Endothelial cell of umbilical vein (primary cell): ENCODE data around the gene OPTC. TPM values are rescaled to one million over a fixed set of nuclear protein-coding genes. Genes with fewer than 3 reads are reported as not detected.

ENCODE experiments used
- BruUV-seq: library from RNA; stranded (reverse); fragments of 400-500 nt; replicated peaks from 2 replicates; lab custom pipeline; 2021; lab: Mats Ljungman, UMichigan
- CTCF ChIA-PET: fragments of 300-600, 350-600 bp; sonication (Branson Sonifier 250); formaldehyde crosslinking; loops from one replicate; lab custom pipeline; 2021; ENCODE audit warnings: antibody characterized with exemption, inconsistent platforms; lab: Charles Lee
- POLR2A ChIA-PET: fragments of 300-600, 350-600 bp; sonication (Branson Sonifier 250); formaldehyde crosslinking; loops from one replicate; lab custom pipeline; 2021; ENCODE audit warnings: antibody characterized with exemption, inconsistent platforms; lab: Charles Lee
- DNase-seq: peaks from one replicate; pipeline ENCODE4 v3.0.0-alpha.2; 2011; ENCODE audit warnings: low read depth, low spot score
- FAIRE-seq: peaks from 2 replicates; lab custom pipeline; 2011; peaks lifted over from hg19 to GRCh38; lab: Jason Lieb, UNC
- H2AFZ ChIP-seq: 2 replicates; pipeline ENCODE4 v1.6.0; 2012; ENCODE audit warnings: low read depth, low read length, control low read depth, inconsistent platforms
- H3K27ac ChIP-seq: 2 replicates; pipeline ENCODE4 v1.5.1; 2011; ENCODE audit warnings: low read depth, mild to moderate bottlenecking, control low read depth, low read length, moderate library complexity; ENCODE audit not compliant: insufficient read depth
- H3K27me3 ChIP-seq, 2 experiments: 2 replicates each; pipeline versions ENCODE4 v1.6.0 to v1.6.1; 2011; ENCODE audit warnings: low read length in 2 of 2, mixed read lengths in 1 of 2; ENCODE audit not compliant: control insufficient read depth in 2 of 2, insufficient read depth in 2 of 2
- H3K36me3 ChIP-seq, 2 experiments: 2 replicates in 1 of 2; 3 replicates in 1 of 2; pipeline ENCODE4 v1.5.1; 2011; ENCODE audit warnings: low read length in 2 of 2, mild to moderate bottlenecking in 1 of 2, moderate library complexity in 1 of 2; ENCODE audit not compliant: control insufficient read depth in 2 of 2, insufficient read depth in 2 of 2; ENCODE audit errors: extremely low read depth in 1 of 2
- H3K4me1 ChIP-seq: 3 replicates; pipeline ENCODE4 v1.5.1; 2011; ENCODE audit warnings: mild to moderate bottlenecking, low read length; ENCODE audit not compliant: control insufficient read depth, insufficient read depth; ENCODE audit errors: extremely low read depth
- H3K4me2 ChIP-seq: 2 replicates; pipeline ENCODE4 v1.6.1; 2011; ENCODE audit warnings: low read length, control low read depth, mixed read lengths; ENCODE audit not compliant: insufficient read depth
- H3K4me3 ChIP-seq, 3 experiments: fragments of 200-600 bp in 1 of 3; sonication (generic), shearing (Covaris generic) in 1 of 3; replicated peaks in 1 of 3; 2 replicates each; pipeline ENCODE4 v1.5.1; 2011 to 2016; ENCODE audit warnings: control low read depth in 3 of 3, low read length in 3 of 3, mild to moderate bottlenecking in 2 of 3, inconsistent platforms in 1 of 3, low read depth in 1 of 3, moderate library complexity in 1 of 3; ENCODE audit not compliant: insufficient read depth in 1 of 3
- H3K79me2 ChIP-seq: 2 replicates; pipeline ENCODE4 v1.6.0; 2012; ENCODE audit warnings: low read length, inconsistent platforms; ENCODE audit not compliant: control insufficient read depth, insufficient read depth
- H3K9ac ChIP-seq: replicated peaks from 2 replicates; pipeline ENCODE3; 2011; ENCODE audit warnings: low read length, control low read depth; ENCODE audit not compliant: insufficient read depth; ENCODE audit errors: extremely low read depth
- H3K9me1 ChIP-seq: replicated peaks from 3 replicates; pipeline ENCODE4 v1.6.0; 2011; ENCODE audit warnings: mild to moderate bottlenecking, low read length; ENCODE audit not compliant: control insufficient read depth, insufficient read depth; ENCODE audit errors: extremely low read depth
- H3K9me3 ChIP-seq: replicated peaks from 2 replicates; pipeline ENCODE4 v1.5.1; 2012; ENCODE audit warnings: low read length, inconsistent platforms; ENCODE audit not compliant: control insufficient read depth, insufficient read depth
- H4K20me1 ChIP-seq: replicated peaks from 2 replicates; pipeline ENCODE3; 2011; ENCODE audit warnings: mild to moderate bottlenecking, low read length; ENCODE audit not compliant: control insufficient read depth, insufficient read depth; ENCODE audit errors: extremely low read depth
- CTCF ChIP-seq, 2 donors: IDR thresholded peaks; 1 replicate in 1 of 2; 2 replicates in 1 of 2; pipeline ENCODE4 v1.5.1; 2011; ENCODE audit warnings: low read length in 2 of 2, mild to moderate bottlenecking in 2 of 2, moderate library complexity in 2 of 2, control low read depth in 1 of 2, inconsistent platforms in 1 of 2, low read depth in 1 of 2; ENCODE audit not compliant: insufficient read depth in 1 of 2; ENCODE audit errors: extremely low read depth in 1 of 2
- EZH2 ChIP-seq: IDR thresholded peaks from 2 replicates; pipeline ENCODE4 v1.6.1; 2012; ENCODE audit warnings: borderline replicate concordance, low read depth, mild to moderate bottlenecking, moderate library complexity, low read length, inconsistent platforms; ENCODE audit not compliant: severe bottlenecking
- FOS ChIP-seq: IDR thresholded peaks from 2 replicates; pipeline ENCODE4 v1.6.1; 2011; ENCODE audit warnings: mild to moderate bottlenecking, low read length, moderate library complexity, borderline replicate concordance; ENCODE audit not compliant: insufficient read depth
- GATA2 ChIP-seq: IDR thresholded peaks from 2 replicates; pipeline ENCODE4 v1.7.0; 2011; ENCODE audit warnings: low read depth, mild to moderate bottlenecking, moderate library complexity, mixed read lengths, low read length; ENCODE audit not compliant: insufficient read length, insufficient read depth
- JUN ChIP-seq: IDR thresholded peaks from 2 replicates; pipeline ENCODE4 v1.6.1; 2011; ENCODE audit warnings: borderline replicate concordance, low read depth; ENCODE audit not compliant: insufficient read length, insufficient read depth
- MAX ChIP-seq: IDR thresholded peaks from 2 replicates; pipeline ENCODE4 v1.6.1; 2011; ENCODE audit not compliant: insufficient read depth, insufficient read length
- MYC ChIP-seq: IDR thresholded peaks from one replicate; pipeline ENCODE4 v1.6.1; 2011; ENCODE audit warnings: mild to moderate bottlenecking, low read depth, low read length
- POLR2A ChIP-seq: IDR thresholded peaks from 2 replicates; pipeline ENCODE4 v1.6.1; 2012; ENCODE audit warnings: low read depth, mild to moderate bottlenecking, control low read depth, low read length
- POLR2AphosphoS5 ChIP-seq: IDR thresholded peaks from 2 replicates; pipeline ENCODE4 v1.6.1; 2012; ENCODE audit warnings: low read depth, mild to moderate bottlenecking, control low read depth, low read length, moderate library complexity; ENCODE audit not compliant: insufficient read depth
- dilution Hi-C: fragments of 300-500 bp; cut with MboI; formaldehyde crosslinking; loops from one replicate; pipeline ENCODE4 v1.15.0; 2019; ENCODE audit warnings: low sequenced_read_pairs; ENCODE audit not compliant: extremely low pct_ligation_motif_present
- intact Hi-C: fragments of 100-400 bp; cut with micrococcal nuclease; formaldehyde crosslinking; loops from one replicate; pipeline ENCODE4 v1.10.0; 2022
- polyA plus RNA-seq, 4 experiments: library from polyadenylated mRNA; depleted of rRNA in 3 of 4; stranded (reverse) in 3 of 4; unstranded in 1 of 4; fragments of >200 nt; gene quantifications; 2 replicates each; pipeline versions ENCODE4 v1.2.1 to v1.2.3, GENCODE V29; 2011 to 2012; ENCODE audit warnings: missing spikeins in 1 of 4
- total RNA-seq: library from RNA; stranded (reverse); gene quantifications from 2 replicates; pipeline ENCODE4 v1.2.3, GENCODE V29; 2021

The OPTC gene
- total and polyA plus RNA-seq, 2 donors (not counting 3 experiments of a cell fraction or from before 2014, with no cell fraction given), result not detected

- no peak for FAIRE-seq
- POLR2A ChIA-PET, result no interaction called here
- TF ChIP-seq GATA2 (no peak), FOS (no peak), MYC (no peak), EZH2 (no peak)
- Histone ChIP-seq H3K9ac (no peak overlapping the region), H3K36me3 (no peaks in the 10 kb centered on the region), H3K27ac (no peak overlapping the region), H3K4me2 (no peak overlapping the region), H3K4me3 (no peak overlapping the region), H4K20me1 (no peaks in the 10 kb centered on the region), H3K9me3 (no peaks in the 10 kb centered on the region), H3K4me1 (peaks cover 7% of the 10 kb centered on the region), H3K79me2 (no peaks in the 10 kb centered on the region), H2AFZ (no peak overlapping the region), H3K9me1 (no peaks in the 10 kb centered on the region), H3K27me3 (no peaks in the 10 kb centered on the region)
- no TSS peak for BruUV-seq
- dilution Hi-C loops (no loop called here), intact Hi-C loops (no loop called here)
- CTCF ChIA-PET, result no interaction called here
- no peak for DNase-seq
Observed at GRCh38 chr1:203523667-203524066, 29.7 kb downstream of the OPTC start.

DNA sequence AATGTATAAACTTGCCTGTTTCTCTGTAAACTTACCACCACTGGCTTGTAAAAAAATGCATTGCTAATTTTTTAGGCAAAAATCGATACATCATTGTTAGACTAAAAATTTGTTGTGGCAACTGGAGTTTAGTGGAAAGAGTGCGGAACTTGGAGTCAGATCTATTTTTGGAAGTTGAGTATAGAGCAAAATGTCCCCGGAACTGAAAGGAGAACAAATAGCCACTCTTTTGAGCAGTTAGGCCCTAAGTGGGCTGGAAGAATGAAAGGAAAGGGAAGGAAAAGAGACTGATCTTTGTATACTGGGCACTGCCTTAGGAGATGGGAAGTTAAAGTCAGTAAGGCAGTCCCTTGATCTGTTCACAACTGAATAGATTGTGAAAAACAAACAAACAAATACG lies 30.2 kb downstream of the OPTC start:
- dilution Hi-C loops, result no loop called here
- Histone ChIP-seq H3K9ac (no peak overlapping the region), H3K4me1 (peaks cover 7% of the 10 kb centered on the region), H2AFZ (no peak overlapping the region), H3K27ac (no peak overlapping the region), H4K20me1 (no peaks in the 10 kb centered on the region), H3K79me2 (no peaks in the 10 kb centered on the region), H3K9me3 (no peaks in the 10 kb centered on the region), H3K36me3 (no peaks in the 10 kb centered on the region), H3K4me3 (no peak overlapping the region), H3K27me3 (no peaks in the 10 kb centered on the region), H3K4me2 (no peak overlapping the region), H3K9me1 (no peaks in the 10 kb centered on the region)
- FAIRE-seq (no peak), DNase-seq (no peak)
- CTCF ChIA-PET, result no interaction called here
- TF ChIP-seq FOS (no peak), MAX (no peak), GATA2 (no peak), EZH2 (no peak), CTCF (IDR thresholded peaks at IDR 0.05; ENCODE audit: extremely low read depth in 1 of 2, insufficient read depth in 1 of 2, low read depth in 1 of 2, low read length in 2 of 2) (no peak), MYC (no peak), POLR2A (no peak), POLR2AphosphoS5 (no peak), JUN (no peak)
- intact Hi-C loops, result no loop called here
- POLR2A ChIA-PET, result no interaction called here
- no TSS peak for BruUV-seq
